Nephron (organoid): ENCODE data around the gene ZNF93.
A peak's percentile ranks its signal among the peaks of the same experiment; 100 is the strongest.
"Not testable (repeated sequence)": the region's sequence is repeated elsewhere in the genome, so short reads cannot be mapped to it uniquely, and the experiment has no call there.

Experiments used
- H3K27ac Mint-ChIP-seq, 3 experiments: 2 replicates each; pipeline ENCODE4 v1.8.0; 2020; ENCODE audit warnings: mixed read lengths in 3 of 3, mild to moderate bottlenecking in 2 of 3, moderate library complexity in 1 of 3
- H3K27me3 Mint-ChIP-seq: 2 replicates; pipeline ENCODE4 v1.8.0; 2021; ENCODE audit warnings: low read depth, mild to moderate bottlenecking, moderate library complexity, mixed read lengths
- H3K36me3 Mint-ChIP-seq: 2 replicates; pipeline ENCODE4 v1.8.0; 2020; ENCODE audit warnings: low read depth, mixed read lengths
- H3K4me1 Mint-ChIP-seq: 2 replicates; pipeline ENCODE4 v1.8.0; 2020; ENCODE audit warnings: mixed read lengths
- H3K4me3 Mint-ChIP-seq, 3 experiments: 2 replicates each; pipeline ENCODE4 v1.8.0; 2020; ENCODE audit warnings: mild to moderate bottlenecking in 3 of 3, mixed read lengths in 3 of 3, moderate library complexity in 2 of 3
- H3K9me3 Mint-ChIP-seq: 2 replicates; pipeline ENCODE4 v1.8.0; 2020; ENCODE audit warnings: mixed read lengths
- CTCF ChIP-seq, 3 experiments: fragments of 200-600 bp; sonication (generic); IDR thresholded peaks; one replicate each; pipeline ENCODE4 v1.5.0; 2021; ENCODE audit warnings: antibody characterized with exemption in 3 of 3; ENCODE audit not compliant: unreplicated experiment in 3 of 3

ZNF93 gene

GRCh38 chr19:19866611-19867248 is 34.0 kb upstream of the ZNF93 start:
- H3K36me3 Mint-ChIP-seq = peaks cover 73% of the 10 kb centered on the region
- H3K4me1 Mint-ChIP-seq = no peaks in the 10 kb centered on the region
- no peak for TF ChIP-seq CTCF (IDR thresholded peaks at IDR 0.05; ENCODE audit: unreplicated experiment in 3 of 3)
- H3K27ac Mint-ChIP-seq = peak overlapping the region; percentile 100
- H3K4me3 Mint-ChIP-seq = peak overlapping the region; percentile 99 to 100 (median 100)
- no peaks in the 10 kb centered on the region for H3K27me3 Mint-ChIP-seq
- peaks cover 58% of the 10 kb centered on the region for H3K9me3 Mint-ChIP-seq

- peaks cover 70% of the 10 kb centered on the region for H3K9me3 Mint-ChIP-seq
- not testable (repeated sequence) for H3K4me1 Mint-ChIP-seq, H3K27ac Mint-ChIP-seq, H3K27me3 Mint-ChIP-seq, H3K4me3 Mint-ChIP-seq
- H3K36me3 Mint-ChIP-seq = peaks cover 97% of the 10 kb centered on the region
Observed at GRCh38 chr19:19870086-19870485, 30.7 kb upstream of the ZNF93 start.

GRCh38 chr19:19871932-19872331 is 28.8 kb upstream of the ZNF93 start:
- H3K4me3 Mint-ChIP-seq = no peak overlapping the region
- no peaks in the 10 kb centered on the region for H3K27me3 Mint-ChIP-seq
- peaks cover 74% of the 10 kb centered on the region for H3K9me3 Mint-ChIP-seq
- H3K36me3 Mint-ChIP-seq = peaks cover 98% of the 10 kb centered on the region
- TF ChIP-seq CTCF (IDR thresholded peaks at IDR 0.05; ENCODE audit: unreplicated experiment in 3 of 3) = no peak
- no peak overlapping the region for H3K27ac Mint-ChIP-seq
- no peaks in the 10 kb centered on the region for H3K4me1 Mint-ChIP-seq

- no peak for TF ChIP-seq CTCF (IDR thresholded peaks at IDR 0.05; ENCODE audit: unreplicated experiment in 3 of 3)
- Mint-ChIP-seq H3K4me1 (no peaks in the 10 kb centered on the region), H3K27ac (no peak overlapping the region)
Observed at GRCh38 chr19:19873381-19873780, 27.4 kb upstream of the ZNF93 start.

GRCh38 chr19:19877724-19878123 is 23.0 kb upstream of the ZNF93 start:
- peaks cover 98% of the 10 kb centered on the region for H3K36me3 Mint-ChIP-seq
- no peaks in the 10 kb centered on the region for H3K27me3 Mint-ChIP-seq
- peaks cover 74% of the 10 kb centered on the region for H3K9me3 Mint-ChIP-seq
- H3K4me1 Mint-ChIP-seq = no peaks in the 10 kb centered on the region
- TF ChIP-seq CTCF (IDR thresholded peaks at IDR 0.05; ENCODE audit: unreplicated experiment in 3 of 3) = no peak
- H3K27ac Mint-ChIP-seq = no peak overlapping the region
- no peak overlapping the region for H3K4me3 Mint-ChIP-seq

More at GRCh38 chr19:19873381-19873780, 27.4 kb upstream of the ZNF93 start:
- Mint-ChIP-seq H3K27me3 (no peaks in the 10 kb centered on the region), H3K36me3 (peaks cover 98% of the 10 kb centered on the region), H3K9me3 (peaks cover 71% of the 10 kb centered on the region), H3K4me3 (no peak overlapping the region)

- Mint-ChIP-seq H3K4me1 (no peaks in the 10 kb centered on the region), H3K27me3 (no peaks in the 10 kb centered on the region), H3K9me3 (peaks cover 62% of the 10 kb centered on the region), H3K36me3 (peaks cover 100% of the 10 kb centered on the region), H3K27ac (no peak overlapping the region), H3K4me3 (no peak overlapping the region)
- no peak for TF ChIP-seq CTCF (IDR thresholded peaks at IDR 0.05; ENCODE audit: unreplicated experiment in 3 of 3)
Observed at GRCh38 chr19:19884583-19884982, 16.2 kb upstream of the ZNF93 start.

- H3K27ac Mint-ChIP-seq, H3K4me3 Mint-ChIP-seq, H3K4me1 Mint-ChIP-seq, H3K27me3 Mint-ChIP-seq: not testable (repeated sequence)
- H3K36me3 Mint-ChIP-seq = peaks cover 94% of the 10 kb centered on the region
- peaks cover 68% of the 10 kb centered on the region for H3K9me3 Mint-ChIP-seq
Observed at GRCh38 chr19:19892055-19892941, 8.4 kb upstream of the ZNF93 start.
